GM19372 (cell line): Measurements from ENCODE around the gene CAPN10.
A peak's percentile ranks its signal among the peaks of the same experiment; 100 is the strongest.

Experiments
- ATAC-seq: cut with Tn5 transposase; IDR thresholded peaks from one replicate; pipeline ENCODE4 v1.9.1; 2021; ENCODE audit warnings: mild to moderate bottlenecking, low read depth, moderate library complexity; ENCODE audit not compliant: unreplicated experiment

CAPN10 gene

GRCh38 chr2:240574386-240575100, 12.0 kb upstream of the CAPN10 start:
- no peak for ATAC-seq

DNA sequence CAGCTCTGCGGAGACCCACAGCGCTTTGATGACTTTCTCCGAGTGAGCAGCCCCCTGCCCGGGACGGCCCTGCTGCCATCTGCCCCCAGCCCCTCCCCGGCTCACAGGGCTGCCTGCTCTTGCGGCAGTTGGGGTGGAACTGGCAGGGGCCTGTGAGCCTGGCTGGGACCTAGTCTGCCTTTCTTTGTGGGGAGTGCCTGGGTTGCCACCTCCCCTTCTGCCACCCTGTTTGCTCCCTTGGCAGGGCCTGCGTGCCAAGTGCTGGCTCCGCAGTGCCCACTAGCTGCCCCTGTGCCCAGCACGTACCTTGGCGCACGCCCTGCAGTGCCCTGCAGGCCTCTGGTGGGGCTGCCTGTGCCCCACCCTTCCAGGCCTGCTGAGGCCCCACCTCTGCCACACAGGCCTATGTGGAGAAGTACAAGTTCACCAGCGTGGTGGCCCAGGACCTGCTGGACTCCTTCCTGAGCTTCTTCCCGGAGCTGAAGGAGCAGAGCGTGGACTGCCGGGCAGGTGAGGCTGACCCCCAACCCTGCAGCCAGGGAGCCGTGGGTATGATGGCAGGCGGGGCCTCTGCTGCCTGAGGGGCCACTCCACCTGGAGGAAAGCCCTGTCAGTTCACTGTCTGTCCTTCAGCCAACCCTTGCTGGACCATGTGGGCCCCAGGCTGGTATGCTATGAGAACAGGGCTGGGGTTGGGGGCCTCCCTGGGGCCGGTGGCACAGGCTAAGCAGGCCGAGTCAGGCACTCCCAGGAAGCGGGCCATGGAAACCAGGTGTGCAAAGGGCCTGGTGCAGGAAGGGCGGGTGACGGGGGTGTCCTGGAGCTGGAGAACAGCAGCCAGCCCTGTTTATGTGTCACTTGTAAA, 11.2 kb upstream of the CAPN10 start:
- no peak for ATAC-seq

- ATAC-seq, result no peak
Measured at GRCh38 chr2:240576036-240576435, 10.5 kb upstream of the CAPN10 start.

- ATAC-seq, result no peak
Measured at GRCh38 chr2:240576436-240577205, 9.9 kb upstream of the CAPN10 start.

DNA sequence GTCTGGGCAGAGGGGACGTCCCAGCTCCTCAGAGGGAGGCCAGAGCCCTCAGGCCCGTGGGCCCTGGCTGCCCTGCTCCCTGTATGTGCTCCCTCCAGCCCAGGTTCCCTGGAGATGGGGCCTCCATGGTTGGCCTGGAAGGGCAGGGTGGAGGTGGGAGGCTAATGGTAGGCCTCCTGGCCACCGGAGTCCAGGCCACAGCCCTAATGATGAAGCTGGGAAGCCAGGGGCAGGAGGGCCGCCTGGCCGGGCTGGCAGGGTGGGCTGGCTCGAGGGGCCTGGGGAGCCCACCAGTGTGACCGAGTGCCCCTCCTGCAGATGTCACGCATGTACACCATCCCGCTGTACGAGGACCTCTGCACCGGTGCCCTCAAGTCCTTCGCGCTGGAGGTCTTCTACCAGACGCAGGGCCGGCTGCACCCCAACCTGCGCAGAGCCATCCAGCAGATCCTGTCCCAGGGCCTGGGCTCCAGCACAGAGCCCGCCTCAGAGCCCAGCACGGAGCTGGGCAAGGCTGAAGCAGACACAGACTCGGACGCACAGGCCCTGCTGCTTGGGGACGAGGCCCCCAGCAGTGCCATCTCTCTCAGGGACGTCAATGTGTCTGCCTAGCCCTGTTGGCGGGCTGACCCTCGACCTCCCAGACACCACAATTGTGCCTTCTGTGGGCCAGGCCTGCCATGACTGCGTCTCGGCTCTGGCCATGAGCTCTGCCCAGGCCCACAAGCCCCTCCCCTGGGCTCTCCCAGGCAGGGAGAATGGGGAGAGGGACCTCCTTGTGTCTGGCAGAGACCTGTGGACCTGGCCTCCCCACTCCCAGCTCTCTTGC, 9.0 kb upstream of the CAPN10 start:
- ATAC-seq, result no peak

DNA sequence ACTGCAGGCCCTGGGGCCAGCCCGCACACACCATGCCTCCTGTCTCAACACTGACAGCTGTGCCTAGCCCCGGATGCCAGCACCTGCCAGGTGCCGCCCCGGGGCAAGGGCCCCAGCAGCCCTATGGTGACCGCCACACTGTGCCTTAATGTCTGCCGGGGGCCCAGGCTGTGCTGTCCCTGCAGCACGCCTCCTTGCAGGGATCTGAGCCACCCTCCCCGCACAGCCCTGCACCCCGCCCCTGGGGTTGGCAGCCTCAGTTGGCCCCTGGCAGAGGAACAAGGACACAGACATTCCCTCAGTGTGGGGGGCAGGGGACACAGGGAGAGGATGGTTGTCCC, 8.5 kb upstream of the CAPN10 start:
- ATAC-seq, result no peak

- ATAC-seq, result no peak
Measured at GRCh38 chr2:240578488-240578887, 8.0 kb upstream of the CAPN10 start.

- no peak for ATAC-seq
Measured at GRCh38 chr2:240579071-240579762, 7.3 kb upstream of the CAPN10 start.

DNA sequence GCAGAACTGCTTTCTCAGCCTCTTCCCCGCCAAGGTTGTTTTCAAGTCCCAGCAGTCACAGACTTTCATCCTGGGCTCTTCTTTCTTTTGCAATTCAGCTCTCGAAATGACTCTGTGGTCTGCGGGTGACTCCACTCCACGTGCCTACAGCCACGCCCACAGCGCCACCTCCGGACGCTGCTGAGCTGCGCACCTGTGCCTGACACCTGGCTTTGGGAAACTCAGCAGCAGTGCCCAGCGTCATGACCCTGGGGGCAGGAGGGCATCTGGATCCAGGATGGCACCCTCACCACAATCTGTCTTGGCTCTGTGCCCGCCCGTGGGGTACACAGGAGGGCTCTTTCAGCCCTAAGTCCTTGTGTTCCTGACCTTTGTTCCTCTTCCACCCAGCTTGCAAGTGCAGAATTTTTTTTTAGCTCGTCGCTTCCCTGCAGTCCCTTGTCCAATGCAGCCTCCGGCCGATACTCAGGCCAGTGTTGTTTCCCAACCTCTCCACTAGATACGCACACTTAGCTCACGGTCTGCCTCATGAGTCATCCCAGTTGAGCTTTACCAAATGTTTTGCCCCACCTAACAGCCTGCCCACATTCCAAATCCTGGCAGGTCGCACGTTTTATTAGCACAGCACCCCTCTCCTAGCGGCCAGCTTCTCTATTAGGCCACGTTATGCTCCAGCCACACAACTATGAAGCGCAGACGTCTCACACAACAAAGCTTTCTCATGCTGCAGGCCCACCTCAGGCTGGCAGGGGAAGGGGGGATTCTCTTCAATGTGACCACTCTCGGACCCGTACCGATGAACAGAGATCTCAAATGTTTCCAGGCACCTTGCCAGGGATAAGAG, 6.5 kb upstream of the CAPN10 start:
- no peak for ATAC-seq

GRCh38 chr2:240581811-240582210, 4.7 kb upstream of the CAPN10 start:
- no peak for ATAC-seq

GRCh38 chr2:240582781-240583180, 3.8 kb upstream of the CAPN10 start:
- ATAC-seq, result no peak

GRCh38 chr2:240583774-240584173, 2.8 kb upstream of the CAPN10 start:
- ATAC-seq, result no peak

DNA sequence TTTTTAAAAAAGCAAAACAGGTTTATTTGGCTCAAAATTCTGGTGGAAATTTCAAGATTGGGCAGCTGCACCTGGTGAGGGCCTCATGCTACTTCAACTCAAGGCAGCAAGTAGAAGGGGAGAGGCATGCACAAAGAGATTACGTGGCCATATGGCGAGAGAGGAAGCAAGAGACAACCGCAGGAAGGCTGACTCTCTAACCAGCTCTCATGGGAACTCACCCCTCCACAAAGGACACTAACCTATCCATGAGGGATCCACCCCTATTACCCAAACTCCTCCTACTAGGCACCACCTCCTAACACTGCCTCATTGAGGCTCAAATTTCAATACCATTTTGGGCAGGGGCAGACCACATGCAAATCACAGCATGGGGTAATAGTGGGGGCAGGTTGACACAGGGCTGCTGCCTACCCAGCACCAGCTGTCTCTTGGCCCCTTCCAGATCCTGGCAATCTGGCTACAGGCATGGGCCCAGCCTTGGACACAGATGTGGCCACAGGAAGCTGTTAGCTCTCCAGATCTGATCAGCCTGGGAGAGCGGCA, 2.0 kb upstream of the CAPN10 start:
- ATAC-seq, result peak; percentile 28

DNA sequence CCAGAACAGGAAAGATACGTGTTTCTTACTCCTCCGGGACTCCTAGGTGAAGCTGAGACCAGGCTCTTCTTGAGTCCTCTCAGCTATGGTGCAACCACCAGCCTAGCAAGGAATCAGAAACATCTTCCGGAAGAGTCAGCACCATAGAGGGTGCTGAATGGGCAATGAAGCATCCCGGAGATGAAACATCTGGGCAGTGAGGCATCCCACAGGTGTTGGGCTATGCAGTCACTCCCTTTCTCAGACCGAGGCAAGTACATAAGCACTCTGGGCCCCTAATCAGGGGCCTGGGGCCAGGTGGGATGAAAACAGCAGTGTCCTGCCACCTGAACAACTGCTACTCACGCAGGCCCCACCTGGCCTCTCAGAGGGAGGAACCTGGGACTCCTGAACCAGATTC, 1.4 kb upstream of the CAPN10 start:
- ATAC-seq, result no peak

DNA sequence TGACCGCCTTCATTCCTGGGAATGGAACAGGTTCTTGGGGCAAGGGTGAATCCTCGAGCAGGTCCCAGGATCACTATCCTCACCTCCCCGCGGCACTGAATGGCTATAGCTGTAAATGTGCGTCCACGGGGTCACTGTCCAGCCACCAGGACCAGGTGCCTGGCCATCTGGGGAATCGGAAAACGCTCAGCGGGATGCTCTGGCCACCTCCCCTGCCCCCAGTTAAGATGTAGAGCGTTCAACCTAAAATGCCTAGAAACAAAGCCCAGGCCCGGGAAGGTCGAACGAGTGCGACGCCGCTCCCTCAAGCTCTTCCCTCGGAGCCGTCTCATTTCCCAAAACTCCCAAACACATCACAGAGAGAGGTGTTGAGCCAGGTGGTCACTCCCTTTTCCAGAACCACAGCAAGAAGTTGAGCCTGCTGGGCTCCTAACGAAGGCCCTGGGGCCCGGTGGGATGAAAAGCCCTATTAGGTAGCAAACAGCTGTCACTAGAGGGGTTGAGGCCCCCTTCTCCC, 795 bp upstream of the CAPN10 start:
- no peak for ATAC-seq

DNA sequence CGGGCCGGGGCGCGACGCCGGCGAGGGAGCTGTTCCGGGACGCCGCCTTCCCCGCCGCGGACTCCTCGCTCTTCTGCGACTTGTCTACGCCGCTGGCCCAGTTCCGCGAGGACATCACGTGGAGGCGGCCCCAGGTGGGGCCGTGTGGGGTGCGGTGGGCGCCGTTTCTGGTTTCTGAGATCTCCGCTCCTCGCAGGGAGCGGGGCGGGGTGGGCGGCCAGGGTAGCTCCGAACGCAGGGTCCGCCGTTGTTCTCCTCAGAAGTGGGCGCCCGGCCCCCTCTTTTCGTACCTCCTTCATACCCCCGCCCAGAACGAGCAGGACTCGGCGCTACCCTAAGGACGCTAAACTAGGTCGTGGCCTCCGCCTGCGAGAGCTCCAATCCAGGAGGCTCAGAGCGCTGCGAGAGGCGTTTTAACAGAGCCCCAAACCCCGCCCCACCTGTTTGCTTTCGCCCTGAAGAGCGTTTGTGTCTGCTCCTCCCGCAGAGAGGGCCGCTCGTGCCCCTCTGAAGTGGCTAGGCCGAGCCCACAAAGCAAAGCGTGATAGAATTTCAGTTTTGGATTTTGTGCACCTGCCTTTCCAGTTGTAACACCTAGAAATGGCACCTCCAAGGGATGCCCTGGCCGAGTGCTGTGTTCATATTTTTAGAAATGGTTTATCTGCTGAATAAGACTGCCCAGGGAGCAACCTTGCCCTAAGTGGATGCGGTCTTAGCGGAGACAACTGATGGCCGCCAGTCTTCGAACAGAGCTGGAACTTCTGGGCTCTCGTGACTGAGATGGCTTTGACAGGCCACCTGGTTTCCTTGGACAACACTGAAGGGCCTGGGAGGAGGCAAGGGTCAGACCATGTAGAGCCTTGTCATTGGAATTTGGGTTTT, 626 bp downstream of the CAPN10 start:
- peak; percentile 2 for ATAC-seq

GRCh38 chr2:240588006-240588655, 1.6 kb downstream of the CAPN10 start:
- no peak for ATAC-seq
